Osteocyte (in vitro differentiated cells): ENCODE results near the gene KDM4B. TPM values are rescaled to one million over a fixed set of nuclear protein-coding genes. Genes with fewer than 3 reads are reported as not detected.
A peak's percentile ranks its signal among the peaks of the same experiment; 100 is the strongest.

Experiments used
- DNase-seq: peaks from one replicate; pipeline ENCODE4 v3.0.0; 2021; ENCODE audit warnings: mixed read lengths; ENCODE audit not compliant: unreplicated experiment; ENCODE audit errors: extremely low spot score
- H3K27ac Mint-ChIP-seq: one replicate; pipeline ENCODE4 v1.8.0; 2021; ENCODE audit warnings: mild to moderate bottlenecking, mixed read lengths; ENCODE audit not compliant: unreplicated experiment
- H3K27me3 Mint-ChIP-seq: one replicate; pipeline ENCODE4 v1.8.0; 2021; ENCODE audit warnings: mixed read lengths; ENCODE audit not compliant: unreplicated experiment
- H3K36me3 Mint-ChIP-seq: one replicate; pipeline ENCODE4 v1.8.0; 2021; ENCODE audit warnings: mixed read lengths; ENCODE audit not compliant: unreplicated experiment
- H3K4me1 Mint-ChIP-seq: one replicate; pipeline ENCODE4 v1.8.0; 2021; ENCODE audit warnings: mixed read lengths; ENCODE audit not compliant: unreplicated experiment
- H3K4me3 Mint-ChIP-seq: one replicate; pipeline ENCODE4 v1.8.0; 2021; ENCODE audit warnings: mild to moderate bottlenecking, moderate library complexity, mixed read lengths; ENCODE audit not compliant: unreplicated experiment
- H3K9me3 Mint-ChIP-seq: one replicate; pipeline ENCODE4 v1.8.0; 2021; ENCODE audit warnings: mixed read lengths; ENCODE audit not compliant: unreplicated experiment
- total RNA-seq: library from RNA; stranded (reverse); gene quantifications from 2 replicates; pipeline ENCODE4 v1.2.1, GENCODE V29; 2021
- TF ChIP-seq, protein P1 (sequence below): fragments of 200-600 bp; sonication (generic); IDR thresholded peaks from 2 replicates; pipeline ENCODE4 v1.5.0; 2021; ENCODE audit warnings: antibody characterized with exemption, mild to moderate bottlenecking, moderate library complexity

The KDM4B gene
- total RNA-seq, 1 donor from 2014 or later = 49.0 TPM

DNA sequence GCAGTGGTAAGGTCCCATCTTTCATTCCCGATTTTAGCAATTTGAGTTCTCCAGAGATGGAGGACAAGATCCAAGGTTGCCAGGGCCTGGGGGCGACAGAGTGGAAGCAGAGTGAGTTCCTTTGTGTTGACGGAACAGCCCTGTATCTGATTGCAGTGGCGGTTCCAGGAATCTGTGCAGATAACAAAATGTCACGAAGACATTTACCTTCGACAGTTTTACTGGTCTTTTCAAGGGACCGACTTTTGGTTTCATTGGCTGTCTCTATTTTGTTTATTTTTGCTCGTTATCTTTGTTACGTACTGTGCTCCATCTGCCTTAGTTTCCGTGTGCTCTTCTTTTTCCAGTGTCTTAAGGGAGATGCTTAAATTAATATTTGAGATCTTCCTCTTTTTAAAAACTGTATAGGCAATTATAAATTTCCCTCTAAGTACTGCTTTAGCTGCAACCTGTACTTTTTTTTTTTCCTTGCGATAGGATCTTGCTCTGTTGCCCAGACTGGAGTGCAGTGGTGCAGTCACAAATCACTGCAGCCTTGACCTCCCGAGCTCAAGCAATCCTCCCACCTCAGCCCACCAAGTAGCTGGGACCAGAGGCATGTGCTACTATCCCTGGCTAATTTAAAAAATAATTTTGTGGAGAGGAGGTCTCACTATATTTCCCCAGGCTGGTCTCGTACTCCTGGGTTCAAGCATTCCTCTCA is 23.2 kb downstream of the KDM4B start:
- Mint-ChIP-seq H3K4me1 (peaks cover 40% of the 10 kb centered on the region), H3K27me3 (no peaks in the 10 kb centered on the region), H3K27ac (no peak overlapping the region), H3K9me3 (peaks cover 6% of the 10 kb centered on the region), H3K4me3 (no peak overlapping the region), H3K36me3 (peaks cover 21% of the 10 kb centered on the region)
- TF ChIP-seq, protein P1, sequence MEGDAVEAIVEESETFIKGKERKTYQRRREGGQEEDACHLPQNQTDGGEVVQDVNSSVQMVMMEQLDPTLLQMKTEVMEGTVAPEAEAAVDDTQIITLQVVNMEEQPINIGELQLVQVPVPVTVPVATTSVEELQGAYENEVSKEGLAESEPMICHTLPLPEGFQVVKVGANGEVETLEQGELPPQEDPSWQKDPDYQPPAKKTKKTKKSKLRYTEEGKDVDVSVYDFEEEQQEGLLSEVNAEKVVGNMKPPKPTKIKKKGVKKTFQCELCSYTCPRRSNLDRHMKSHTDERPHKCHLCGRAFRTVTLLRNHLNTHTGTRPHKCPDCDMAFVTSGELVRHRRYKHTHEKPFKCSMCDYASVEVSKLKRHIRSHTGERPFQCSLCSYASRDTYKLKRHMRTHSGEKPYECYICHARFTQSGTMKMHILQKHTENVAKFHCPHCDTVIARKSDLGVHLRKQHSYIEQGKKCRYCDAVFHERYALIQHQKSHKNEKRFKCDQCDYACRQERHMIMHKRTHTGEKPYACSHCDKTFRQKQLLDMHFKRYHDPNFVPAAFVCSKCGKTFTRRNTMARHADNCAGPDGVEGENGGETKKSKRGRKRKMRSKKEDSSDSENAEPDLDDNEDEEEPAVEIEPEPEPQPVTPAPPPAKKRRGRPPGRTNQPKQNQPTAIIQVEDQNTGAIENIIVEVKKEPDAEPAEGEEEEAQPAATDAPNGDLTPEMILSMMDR = no peak
- DNase-seq = no peak

DNA sequence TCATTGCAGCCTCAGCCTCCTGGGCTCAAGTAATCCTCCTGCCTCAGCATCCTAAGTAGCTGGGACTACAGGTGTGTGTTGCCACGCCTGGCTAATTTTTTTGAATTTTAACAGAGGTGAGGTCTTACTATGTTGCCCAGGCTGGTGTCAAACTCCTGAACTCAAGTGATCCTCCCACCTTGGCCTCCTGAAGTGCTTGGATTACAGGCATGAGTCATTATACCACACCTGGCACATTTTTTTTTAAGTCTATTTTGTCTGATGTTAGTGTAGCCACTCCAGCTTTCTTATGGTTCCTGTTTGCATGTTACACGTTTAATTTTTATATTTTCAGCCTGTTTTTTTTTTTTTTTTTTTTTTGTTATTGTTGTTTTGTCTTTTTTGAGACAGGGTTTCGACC is 24.8 kb downstream of the KDM4B start:
- TF ChIP-seq, protein P1 = no peak
- Mint-ChIP-seq H3K9me3 (peaks cover 6% of the 10 kb centered on the region), H3K4me1 (peaks cover 28% of the 10 kb centered on the region), H3K36me3 (peaks cover 24% of the 10 kb centered on the region), H3K4me3 (no peak overlapping the region), H3K27ac (no peak overlapping the region), H3K27me3 (no peaks in the 10 kb centered on the region)
- no peak for DNase-seq

DNA sequence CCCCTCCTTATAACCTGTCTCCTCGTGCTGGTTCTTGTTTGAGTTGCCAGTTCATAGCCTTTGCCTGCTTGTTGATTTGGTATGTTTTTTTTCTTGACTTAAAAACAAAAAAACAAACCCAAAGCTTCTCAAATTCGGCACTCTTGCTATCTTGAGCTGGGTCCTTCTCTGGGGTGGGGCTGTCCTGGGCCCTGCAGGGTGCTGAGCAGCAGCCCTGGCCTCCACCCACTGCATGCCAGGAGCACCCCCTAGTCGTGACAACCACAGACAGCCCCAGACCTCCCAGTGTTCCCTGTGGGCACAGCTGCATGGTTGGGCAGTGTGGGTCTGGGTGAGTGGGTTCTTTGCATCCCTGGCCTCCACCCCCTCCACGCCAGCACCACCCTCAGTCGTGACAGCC is 27.8 kb downstream of the KDM4B start:
- TF ChIP-seq, protein P1 = no peak
- H3K27me3 Mint-ChIP-seq = no peaks in the 10 kb centered on the region
- H3K4me1 Mint-ChIP-seq = peaks cover 20% of the 10 kb centered on the region
- H3K4me3 Mint-ChIP-seq = no peak overlapping the region
- peaks cover 6% of the 10 kb centered on the region for H3K9me3 Mint-ChIP-seq
- peak overlapping the region; percentile 18 for H3K27ac Mint-ChIP-seq
- H3K36me3 Mint-ChIP-seq = peaks cover 23% of the 10 kb centered on the region
- DNase-seq = no peak

DNA sequence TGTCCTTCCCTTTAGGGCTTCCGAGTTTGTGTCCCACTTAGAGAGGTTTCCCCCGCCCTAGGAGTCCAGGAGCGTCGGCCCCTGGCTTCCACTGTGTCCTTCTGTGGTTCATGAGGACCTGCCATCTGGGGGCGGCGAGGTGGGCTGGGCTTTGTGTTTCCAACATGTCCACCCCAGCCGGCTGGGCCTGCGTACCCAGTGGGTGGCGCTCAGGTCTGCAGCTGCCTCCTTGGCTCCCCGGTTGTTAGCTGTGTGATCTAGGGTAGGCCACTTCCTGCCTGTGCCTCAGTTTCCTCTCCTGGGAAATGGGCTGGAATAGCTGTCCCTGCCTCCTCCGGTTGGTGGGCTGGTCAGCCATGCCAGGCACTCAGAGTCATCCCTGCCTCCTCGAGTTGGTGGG is 28.4 kb downstream of the KDM4B start:
- TF ChIP-seq, protein P1 = no peak
- H3K27me3 Mint-ChIP-seq = no peaks in the 10 kb centered on the region
- no peak for DNase-seq
- peak overlapping the region; percentile 18 for H3K27ac Mint-ChIP-seq
- peaks cover 18% of the 10 kb centered on the region for H3K36me3 Mint-ChIP-seq
- no peak overlapping the region for H3K4me3 Mint-ChIP-seq
- peaks cover under 1% of the 10 kb centered on the region for H3K9me3 Mint-ChIP-seq
- peaks cover 26% of the 10 kb centered on the region for H3K4me1 Mint-ChIP-seq

DNA sequence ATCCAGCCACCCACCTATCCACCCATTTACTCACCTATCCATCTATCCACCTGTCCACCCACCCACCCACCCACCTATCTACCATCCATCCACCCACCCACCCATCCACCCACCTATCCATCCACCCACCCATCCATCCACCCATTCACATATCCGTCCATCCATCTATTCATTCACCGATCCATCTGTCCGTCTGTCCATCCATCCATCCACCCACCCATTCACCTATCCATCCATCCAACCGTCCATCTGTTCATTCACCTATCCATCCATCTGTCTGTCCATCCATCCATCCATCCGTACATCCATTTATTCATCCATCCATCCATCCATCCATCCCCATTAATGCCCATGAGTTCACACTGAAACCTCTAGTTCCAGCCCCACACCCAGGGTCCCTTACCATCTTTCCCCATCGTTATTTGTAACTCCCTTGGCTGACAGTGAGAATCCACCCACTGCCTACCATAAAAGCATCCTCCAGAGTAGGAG is 31.3 kb downstream of the KDM4B start:
- no peak for DNase-seq
- H3K27ac Mint-ChIP-seq = no peak overlapping the region
- H3K4me3 Mint-ChIP-seq = no peak overlapping the region
- H3K36me3 Mint-ChIP-seq = peaks cover 7% of the 10 kb centered on the region
- no peaks in the 10 kb centered on the region for H3K9me3 Mint-ChIP-seq
- H3K27me3 Mint-ChIP-seq = no peaks in the 10 kb centered on the region
- TF ChIP-seq, protein P1 = no peak
- H3K4me1 Mint-ChIP-seq = peaks cover 37% of the 10 kb centered on the region
